NB4 (cell line): ENCODE data around the gene OR2S2.
"Not testable (repeated sequence)": the region's sequence is repeated elsewhere in the genome, so short reads cannot be mapped to it uniquely, and the experiment has no call there.

Source experiments
- DNase-seq: peaks from one replicate; pipeline ENCODE4 v3.0.0; 2010; ENCODE audit warnings: low read depth
- H3K4me3 ChIP-seq: one replicate; pipeline ENCODE4 v1.5.1; 2011; ENCODE audit warnings: mild to moderate bottlenecking, low read depth, low read length, moderate library complexity
- MYC ChIP-seq: IDR thresholded peaks from 2 replicates; pipeline ENCODE4 v1.6.1; 2011; ENCODE audit warnings: low read depth, low read length
- POLR2A ChIP-seq: IDR thresholded peaks from 2 replicates; pipeline ENCODE4 v1.6.1; 2011; ENCODE audit warnings: mild to moderate bottlenecking; ENCODE audit not compliant: insufficient read length; ENCODE audit errors: extremely low read depth
- TF ChIP-seq, protein P1 (sequence below): IDR thresholded peaks from 2 replicates; pipeline ENCODE4 v1.6.1; 2011; ENCODE audit warnings: low read depth, low read length
- TF ChIP-seq, protein P2 (sequence below): IDR thresholded peaks from one replicate; pipeline ENCODE4 v1.5.1; 2012; ENCODE audit warnings: low read depth, low read length

OR2S2 gene

DNA sequence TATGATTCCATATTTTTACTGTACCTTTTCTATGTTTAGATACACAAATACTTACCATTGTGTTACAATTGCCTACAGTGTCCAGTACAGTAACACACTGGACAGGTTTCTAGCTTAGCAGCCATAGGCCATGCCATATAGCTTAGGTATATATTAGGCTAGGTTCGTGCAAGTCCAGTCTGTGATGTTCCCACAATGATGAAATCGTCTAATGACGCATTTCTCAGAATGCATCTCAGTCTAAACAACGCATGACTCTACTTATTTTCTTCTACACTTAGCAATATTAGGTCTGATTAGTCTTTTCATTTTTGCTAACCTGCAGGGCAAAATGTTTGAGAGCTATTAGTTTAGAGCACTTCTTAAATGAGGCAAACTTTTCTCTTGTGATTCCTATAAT, 22.7 kb downstream of the OR2S2 start:
- no peak overlapping the region for H3K4me3 ChIP-seq
- TF ChIP-seq POLR2A (no peak), MYC (no peak)
- TF ChIP-seq, protein P1, sequence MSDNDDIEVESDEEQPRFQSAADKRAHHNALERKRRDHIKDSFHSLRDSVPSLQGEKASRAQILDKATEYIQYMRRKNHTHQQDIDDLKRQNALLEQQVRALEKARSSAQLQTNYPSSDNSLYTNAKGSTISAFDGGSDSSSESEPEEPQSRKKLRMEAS: no peak
- TF ChIP-seq, protein P2, sequence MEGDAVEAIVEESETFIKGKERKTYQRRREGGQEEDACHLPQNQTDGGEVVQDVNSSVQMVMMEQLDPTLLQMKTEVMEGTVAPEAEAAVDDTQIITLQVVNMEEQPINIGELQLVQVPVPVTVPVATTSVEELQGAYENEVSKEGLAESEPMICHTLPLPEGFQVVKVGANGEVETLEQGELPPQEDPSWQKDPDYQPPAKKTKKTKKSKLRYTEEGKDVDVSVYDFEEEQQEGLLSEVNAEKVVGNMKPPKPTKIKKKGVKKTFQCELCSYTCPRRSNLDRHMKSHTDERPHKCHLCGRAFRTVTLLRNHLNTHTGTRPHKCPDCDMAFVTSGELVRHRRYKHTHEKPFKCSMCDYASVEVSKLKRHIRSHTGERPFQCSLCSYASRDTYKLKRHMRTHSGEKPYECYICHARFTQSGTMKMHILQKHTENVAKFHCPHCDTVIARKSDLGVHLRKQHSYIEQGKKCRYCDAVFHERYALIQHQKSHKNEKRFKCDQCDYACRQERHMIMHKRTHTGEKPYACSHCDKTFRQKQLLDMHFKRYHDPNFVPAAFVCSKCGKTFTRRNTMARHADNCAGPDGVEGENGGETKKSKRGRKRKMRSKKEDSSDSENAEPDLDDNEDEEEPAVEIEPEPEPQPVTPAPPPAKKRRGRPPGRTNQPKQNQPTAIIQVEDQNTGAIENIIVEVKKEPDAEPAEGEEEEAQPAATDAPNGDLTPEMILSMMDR: no peak
- no peak for DNase-seq

DNA sequence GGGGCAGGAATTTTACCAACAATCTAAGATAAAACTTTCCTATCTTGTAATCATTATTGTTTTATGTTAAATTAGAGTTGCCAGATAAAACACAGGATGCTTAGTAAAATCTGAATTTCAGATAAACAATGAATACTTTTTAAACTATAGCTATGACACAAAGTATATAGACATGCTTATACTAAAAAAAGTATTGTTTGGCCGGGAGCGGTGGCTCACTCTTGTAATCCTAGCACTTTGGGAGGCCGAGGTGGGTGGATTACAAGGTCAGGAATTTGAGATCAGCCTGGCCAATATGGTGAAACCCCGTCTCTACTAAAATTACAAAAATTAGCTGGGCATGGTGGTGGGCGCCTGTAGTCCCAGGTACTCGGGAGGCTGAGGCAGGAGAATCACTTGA, 23.9 kb downstream of the OR2S2 start:
- DNase-seq: not testable (repeated sequence)

DNA sequence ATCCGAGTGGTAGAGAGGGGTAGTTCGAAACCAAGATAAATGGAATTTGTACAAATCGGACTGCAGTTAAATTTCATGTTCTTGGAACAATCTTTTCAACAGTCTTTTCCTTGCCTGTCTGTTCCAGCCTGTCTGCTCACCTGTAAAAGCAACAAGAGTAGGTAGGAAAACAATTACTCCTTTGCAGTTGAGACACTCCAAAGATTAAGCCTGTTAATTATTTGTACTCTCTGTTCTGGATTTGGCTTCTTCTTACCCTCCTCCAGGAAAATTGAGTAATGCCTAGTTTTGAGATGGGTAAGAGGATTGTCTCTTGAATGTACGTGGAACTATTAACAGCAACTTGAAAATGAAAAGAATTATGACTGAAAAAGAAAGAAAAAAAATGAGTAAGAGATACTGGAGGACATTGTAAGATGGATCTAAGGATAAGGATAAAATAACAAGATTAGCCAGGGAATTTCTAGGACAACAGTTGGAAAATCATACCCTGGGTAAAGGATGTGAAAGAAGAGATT, 24.3 kb downstream of the OR2S2 start:
- TF ChIP-seq, protein P2: no peak
- no peak for TF ChIP-seq MYC
- TF ChIP-seq POLR2A: no peak
- TF ChIP-seq, protein P1: no peak
- no peak overlapping the region for H3K4me3 ChIP-seq
- no peak for DNase-seq

More for the DNA sequence above, 23.9 kb downstream of the OR2S2 start:
- not testable (repeated sequence) for H3K4me3 ChIP-seq

DNA sequence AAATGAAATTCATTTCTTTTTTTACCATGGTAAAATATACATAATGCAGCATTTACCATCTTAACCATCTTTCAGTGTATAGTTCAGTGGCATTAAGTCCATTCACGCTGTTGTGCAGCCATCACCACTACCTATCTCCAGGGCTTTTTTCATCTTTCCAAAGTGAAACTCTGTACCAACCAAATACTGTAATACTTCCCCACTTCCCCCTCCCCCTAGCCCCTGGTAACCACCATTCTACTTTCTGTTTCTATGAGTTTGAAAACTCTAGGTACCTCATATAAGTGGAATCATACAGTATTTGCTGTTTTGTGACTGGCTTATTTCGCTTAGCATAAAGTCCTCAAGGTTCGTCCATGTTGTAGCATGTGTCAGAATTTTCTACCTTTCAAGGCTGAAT, 25.2 kb downstream of the OR2S2 start:
- DNase-seq: no peak
- no peak overlapping the region for H3K4me3 ChIP-seq
- TF ChIP-seq, protein P1: no peak
- TF ChIP-seq MYC: no peak
- no peak for TF ChIP-seq POLR2A
- TF ChIP-seq, protein P2: no peak

DNA sequence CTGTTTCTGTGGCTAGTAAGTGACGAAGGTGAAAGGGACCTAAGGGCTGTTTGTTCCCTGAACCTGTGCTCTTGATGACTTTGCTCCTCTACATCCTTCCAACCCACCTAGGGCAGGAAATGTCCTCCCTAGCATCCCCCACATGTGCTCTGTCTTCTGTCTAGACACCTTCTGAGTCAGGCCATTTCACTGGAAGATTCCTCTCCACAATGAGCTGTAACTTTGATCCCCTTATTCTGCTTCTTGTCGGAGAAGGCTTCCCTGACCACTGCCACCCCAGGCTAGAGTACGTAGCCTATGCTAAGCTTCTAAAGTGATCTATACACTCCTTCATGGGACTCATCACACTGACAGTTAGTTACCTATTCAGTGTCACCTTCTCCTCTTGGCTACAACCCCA, 27.0 kb downstream of the OR2S2 start:
- TF ChIP-seq, protein P2: no peak
- TF ChIP-seq POLR2A (no peak), MYC (no peak)
- TF ChIP-seq, protein P1: no peak
- DNase-seq: no peak
- no peak overlapping the region for H3K4me3 ChIP-seq

DNA sequence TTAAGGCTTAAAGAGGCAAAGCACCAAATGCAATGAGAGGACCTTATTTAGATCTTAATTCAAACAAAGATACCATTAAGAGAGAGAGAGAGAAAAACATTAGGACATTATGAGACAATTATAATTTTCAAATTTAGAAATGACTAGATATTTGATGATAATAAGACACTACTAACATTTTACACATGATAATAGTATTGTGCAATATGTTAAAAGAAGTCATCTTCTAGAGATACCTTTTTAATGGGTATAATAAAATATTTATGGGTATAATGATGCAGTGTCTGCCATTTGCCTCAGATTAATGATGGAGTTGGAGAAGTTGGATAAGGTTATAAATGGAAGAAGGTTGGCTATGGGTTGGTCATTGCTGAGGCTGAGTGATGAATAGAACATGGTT, 27.4 kb downstream of the OR2S2 start:
- TF ChIP-seq MYC (no peak), POLR2A (no peak)
- TF ChIP-seq, protein P2: no peak
- TF ChIP-seq, protein P1: no peak
- DNase-seq: no peak
- no peak overlapping the region for H3K4me3 ChIP-seq
